Stimulated activated naive CD8-positive, alpha-beta T cell treated with anti-CD3 and anti-CD28 coated beads, Interleukin-15, Interleukin-2, amounts not matched to agents 100 U/mL and 50 U/mL, for 24 hours (primary cell): ENCODE results near the gene TMEM26.
"Not testable (repeated sequence)": the region's sequence is repeated elsewhere in the genome, so short reads cannot be mapped to it uniquely, and the experiment has no call there.

Source experiments
- ATAC-seq: fragments of 150-1000 bp; cut with Tn5 transposase; one replicate; pipeline ENCODE4 v1.10.0; 2021
- DNase-seq: peaks from one replicate; pipeline ENCODE4 v3.0.0; 2021

TMEM26 gene

GRCh38 chr10:61398366-61399129 is 54.6 kb downstream of the TMEM26 start:
- ATAC-seq: no peak
- no peak for DNase-seq

GRCh38 chr10:61397175-61397986 is 55.8 kb downstream of the TMEM26 start:
- DNase-seq: no peak
- no peak for ATAC-seq

GRCh38 chr10:61391281-61391680 is 61.9 kb downstream of the TMEM26 start:
- DNase-seq: no peak
- ATAC-seq: no peak

- DNase-seq (no peak), ATAC-seq (no peak)
Observed at GRCh38 chr10:61390851-61391250, 62.3 kb downstream of the TMEM26 start.

GRCh38 chr10:61389887-61390286 is 63.3 kb downstream of the TMEM26 start:
- no peak for ATAC-seq

GRCh38 chr10:61388986-61389385 is 64.2 kb downstream of the TMEM26 start:
- ATAC-seq, DNase-seq: not testable (repeated sequence)

More at GRCh38 chr10:61389887-61390286, 63.3 kb downstream of the TMEM26 start:
- DNase-seq: no peak

- no peak for ATAC-seq
Observed at GRCh38 chr10:61385231-61386001, 67.8 kb downstream of the TMEM26 start.

GRCh38 chr10:61381153-61381552 is 72.0 kb downstream of the TMEM26 start:
- DNase-seq, ATAC-seq: not testable (repeated sequence)

More at GRCh38 chr10:61385231-61386001, 67.8 kb downstream of the TMEM26 start:
- DNase-seq: no peak

GRCh38 chr10:61378865-61379264 is 74.3 kb downstream of the TMEM26 start:
- DNase-seq (no peak), ATAC-seq (no peak)

- no peak for DNase-seq
- ATAC-seq: no peak
Observed at GRCh38 chr10:61376908-61377368, 76.2 kb downstream of the TMEM26 start.

- DNase-seq: no peak
- ATAC-seq: no peak
Observed at GRCh38 chr10:61376377-61376776, 76.8 kb downstream of the TMEM26 start.

- ATAC-seq: no peak
- no peak for DNase-seq
Observed at GRCh38 chr10:61366365-61366764, 86.8 kb downstream of the TMEM26 start.

- DNase-seq: no peak
- ATAC-seq: no peak
Observed at GRCh38 chr10:61364619-61365018, 88.6 kb downstream of the TMEM26 start.

GRCh38 chr10:61363006-61363405 is 90.2 kb downstream of the TMEM26 start:
- ATAC-seq (no peak), DNase-seq (no peak)

GRCh38 chr10:61359452-61359851 is 93.7 kb downstream of the TMEM26 start:
- no peak for ATAC-seq
- no peak for DNase-seq

- DNase-seq: no peak
Observed at GRCh38 chr10:61357687-61358086, 95.5 kb downstream of the TMEM26 start.

More at GRCh38 chr10:61357687-61358086, 95.5 kb downstream of the TMEM26 start:
- ATAC-seq: no peak
